Measurements from ENCODE around the gene PLEKHS1.

PLEKHS1 gene

DNA sequence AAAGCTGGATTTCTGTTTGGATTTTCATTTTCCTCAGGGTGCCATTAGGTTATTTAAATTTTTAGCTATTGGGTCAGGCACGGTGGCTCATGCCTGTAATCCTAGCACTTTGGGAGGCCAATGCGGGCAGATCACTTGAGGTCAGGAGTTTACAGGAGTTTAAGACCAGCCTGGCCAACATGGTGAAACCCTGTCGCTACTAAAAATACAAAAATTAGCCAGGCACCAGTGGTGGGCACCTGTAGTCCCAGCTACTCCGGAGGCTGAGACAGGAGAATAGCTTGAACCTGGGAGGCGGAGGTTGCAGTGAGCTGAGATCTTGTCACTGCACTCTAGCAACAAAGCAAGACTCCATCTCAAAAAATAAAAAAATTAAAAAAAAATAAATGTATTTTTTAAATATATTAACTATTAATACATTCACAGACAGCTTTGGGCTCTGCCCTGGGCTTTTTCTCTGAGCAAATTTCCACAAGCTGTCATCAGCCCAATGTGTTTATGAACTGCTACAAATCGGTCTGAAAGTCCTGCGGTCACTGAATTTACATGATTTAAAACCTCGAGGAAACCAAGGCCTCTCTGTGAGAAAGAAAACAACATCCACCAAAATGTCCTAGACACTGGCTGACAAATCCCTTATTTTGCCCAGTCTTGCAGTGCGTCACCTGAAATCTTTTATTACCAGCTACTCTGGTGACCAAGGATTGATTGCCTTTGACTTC, 19.2 kb upstream of the PLEKHS1 start:
- Mint-ChIP-seq H3K27ac (no peak overlapping the region), H3K4me3 (no peak overlapping the region), H3K27me3 (no peaks in the 10 kb centered on the region), H3K36me3 (peaks cover 37 to 44% of the 10 kb centered on the region in 2 donors), H3K4me1 (no peaks in the 10 kb centered on the region), H3K9me3 (no peaks in the 10 kb centered on the region)
- DNase-seq (no peak), ATAC-seq (replicated peaks) (no peak)

GRCh38 chr10:113732966-113733365, 18.5 kb upstream of the PLEKHS1 start:
- Mint-ChIP-seq H3K4me1 (no peaks in the 10 kb centered on the region), H3K9me3 (no peaks in the 10 kb centered on the region), H3K36me3 (peaks cover 32 to 40% of the 10 kb centered on the region in 2 donors), H3K27me3 (no peaks in the 10 kb centered on the region), H3K4me3 (no peak overlapping the region), H3K27ac (no peak overlapping the region)
- DNase-seq = no peak
- no peak for ATAC-seq (replicated peaks)

DNA sequence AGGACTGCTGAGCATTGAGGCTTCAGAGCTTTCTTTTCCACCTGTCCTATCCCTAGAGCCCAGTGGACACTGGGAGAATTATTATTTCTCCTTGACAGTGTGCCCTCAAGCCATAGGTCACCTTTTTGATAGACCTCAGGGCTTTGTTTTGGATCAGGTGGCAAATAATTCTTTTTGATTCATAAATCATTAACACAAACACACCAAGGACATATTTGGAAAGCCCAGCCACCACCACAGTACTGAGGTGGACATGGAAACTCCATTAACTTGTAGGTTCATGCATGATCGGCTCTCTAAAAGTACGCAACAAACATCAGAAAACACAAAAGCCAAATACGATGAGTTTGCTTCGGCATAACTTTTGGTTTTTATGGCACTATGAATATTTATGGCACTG, 17.8 kb upstream of the PLEKHS1 start:
- Mint-ChIP-seq H3K27ac (no peak overlapping the region), H3K27me3 (no peaks in the 10 kb centered on the region), H3K4me1 (no peaks in the 10 kb centered on the region), H3K36me3 (peaks cover 27 to 33% of the 10 kb centered on the region in 2 donors), H3K4me3 (no peak overlapping the region), H3K9me3 (no peaks in the 10 kb centered on the region)
- ATAC-seq (replicated peaks) = no peak
- DNase-seq = no peak

- no peaks in the 10 kb centered on the region for H3K4me1 Mint-ChIP-seq
- H3K36me3 Mint-ChIP-seq = peaks cover 15 to 20% of the 10 kb centered on the region in 2 donors
- ATAC-seq (replicated peaks) (peak in 1 of 2 donors; percentile 38), DNase-seq (no peak)
- no peak overlapping the region for H3K4me3 Mint-ChIP-seq
- no peak overlapping the region for H3K27ac Mint-ChIP-seq
- H3K9me3 Mint-ChIP-seq = no peaks in the 10 kb centered on the region
- H3K27me3 Mint-ChIP-seq = no peaks in the 10 kb centered on the region
Measured at GRCh38 chr10:113735913-113736312, 15.6 kb upstream of the PLEKHS1 start.

DNA sequence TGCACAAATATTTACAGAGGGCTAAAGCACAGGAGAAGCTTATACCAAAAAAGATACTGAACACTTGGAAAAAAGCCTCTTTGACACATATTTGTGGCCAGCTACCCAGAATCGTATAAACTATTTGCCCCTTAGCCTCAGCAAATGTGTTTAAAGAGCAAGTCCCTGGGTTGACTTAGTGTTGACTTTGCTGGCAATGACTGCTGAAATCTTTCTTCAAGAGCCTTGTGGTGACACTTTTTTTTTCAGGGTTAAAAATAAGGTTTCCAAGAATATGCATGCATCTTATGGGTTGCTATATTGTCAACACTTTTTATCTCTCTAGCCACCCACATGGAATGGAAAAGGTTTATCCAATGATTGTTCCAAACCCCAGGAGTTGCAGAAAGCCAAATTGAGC, 14.9 kb upstream of the PLEKHS1 start:
- DNase-seq = no peak

GRCh38 chr10:113739031-113739430, 12.5 kb upstream of the PLEKHS1 start:
- peaks cover under 1 to 2% of the 10 kb centered on the region in 2 donors for H3K9me3 Mint-ChIP-seq
- peaks cover 3 to 11% of the 10 kb centered on the region in 2 donors for H3K36me3 Mint-ChIP-seq
- H3K27ac Mint-ChIP-seq = no peak overlapping the region
- H3K27me3 Mint-ChIP-seq = peaks cover 0 to 6% of the 10 kb centered on the region in 2 donors
- DNase-seq (no peak), ATAC-seq (replicated peaks) (no peak)
- no peak overlapping the region for H3K4me3 Mint-ChIP-seq
- no peaks in the 10 kb centered on the region for H3K4me1 Mint-ChIP-seq

More for the DNA sequence above, 14.9 kb upstream of the PLEKHS1 start:
- no peaks in the 10 kb centered on the region for H3K9me3 Mint-ChIP-seq
- H3K4me1 Mint-ChIP-seq = no peaks in the 10 kb centered on the region
- H3K27me3 Mint-ChIP-seq = no peaks in the 10 kb centered on the region
- ATAC-seq (replicated peaks) = no peak
- H3K27ac Mint-ChIP-seq = no peak overlapping the region
- H3K4me3 Mint-ChIP-seq = no peak overlapping the region
- peaks cover 11 to 19% of the 10 kb centered on the region in 2 donors for H3K36me3 Mint-ChIP-seq

- Mint-ChIP-seq H3K36me3 (peaks cover 0 to 9% of the 10 kb centered on the region in 2 donors), H3K27ac (no peak overlapping the region), H3K27me3 (peaks cover 0 to 11% of the 10 kb centered on the region in 2 donors), H3K9me3 (peaks cover 3 to 4% of the 10 kb centered on the region in 2 donors), H3K4me1 (no peaks in the 10 kb centered on the region), H3K4me3 (no peak overlapping the region)
- DNase-seq = no peak
- ATAC-seq (replicated peaks) = no peak
Measured at GRCh38 chr10:113739577-113739976, 11.9 kb upstream of the PLEKHS1 start.

- H3K36me3 Mint-ChIP-seq = peaks cover 0 to 9% of the 10 kb centered on the region in 2 donors
- no peak for DNase-seq
- no peak overlapping the region for H3K4me3 Mint-ChIP-seq
- no peak overlapping the region for H3K27ac Mint-ChIP-seq
- H3K27me3 Mint-ChIP-seq = peaks cover 4 to 14% of the 10 kb centered on the region in 2 donors
- peaks cover 3 to 4% of the 10 kb centered on the region in 2 donors for H3K9me3 Mint-ChIP-seq
- no peak for ATAC-seq (replicated peaks)
- no peaks in the 10 kb centered on the region for H3K4me1 Mint-ChIP-seq
Measured at GRCh38 chr10:113740850-113741249, 10.6 kb upstream of the PLEKHS1 start.

GRCh38 chr10:113742466-113742865, 9.0 kb upstream of the PLEKHS1 start:
- peaks cover 0 to 9% of the 10 kb centered on the region in 2 donors for H3K36me3 Mint-ChIP-seq
- H3K9me3 Mint-ChIP-seq = peaks cover 3 to 4% of the 10 kb centered on the region in 2 donors
- DNase-seq (no peak), ATAC-seq (replicated peaks) (no peak)
- H3K4me3 Mint-ChIP-seq = no peak overlapping the region
- no peak overlapping the region for H3K27ac Mint-ChIP-seq
- peaks cover 14 to 19% of the 10 kb centered on the region in 2 donors for H3K27me3 Mint-ChIP-seq
- H3K4me1 Mint-ChIP-seq = no peaks in the 10 kb centered on the region

GRCh38 chr10:113743594-113743993, 7.9 kb upstream of the PLEKHS1 start:
- Mint-ChIP-seq H3K4me1 (no peaks in the 10 kb centered on the region), H3K4me3 (no peak overlapping the region), H3K36me3 (peaks cover 0 to 8% of the 10 kb centered on the region in 2 donors), H3K27ac (no peak overlapping the region), H3K9me3 (peaks cover 3 to 4% of the 10 kb centered on the region in 2 donors), H3K27me3 (peaks cover 14 to 19% of the 10 kb centered on the region in 2 donors)
- no peak for ATAC-seq (replicated peaks)
- DNase-seq = no peak

DNA sequence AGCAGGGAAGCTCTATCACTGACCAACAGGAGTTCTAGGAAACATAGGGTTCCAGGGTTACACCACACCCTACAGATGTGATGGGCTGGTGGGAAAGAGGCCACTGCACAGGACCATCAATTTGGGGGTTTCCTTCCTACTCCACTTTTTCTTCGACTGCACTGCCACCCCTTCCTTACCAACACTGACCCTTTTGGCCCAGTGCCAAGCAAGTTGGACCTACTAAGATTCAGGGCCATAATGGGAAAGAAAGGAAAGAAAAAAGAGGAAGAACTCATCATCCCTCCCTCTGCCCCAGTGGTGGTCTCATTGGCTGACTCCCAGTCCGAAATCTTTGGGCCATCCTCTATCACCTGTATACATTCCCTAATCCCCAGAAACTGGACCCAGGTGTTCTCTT, 6.1 kb upstream of the PLEKHS1 start:
- peaks cover 3 to 4% of the 10 kb centered on the region in 2 donors for H3K9me3 Mint-ChIP-seq
- H3K4me3 Mint-ChIP-seq = no peak overlapping the region
- peaks cover 0 to 1% of the 10 kb centered on the region in 2 donors for H3K36me3 Mint-ChIP-seq
- no peak overlapping the region for H3K27ac Mint-ChIP-seq
- H3K27me3 Mint-ChIP-seq = peaks cover 14 to 19% of the 10 kb centered on the region in 2 donors
- DNase-seq (no peak), ATAC-seq (replicated peaks) (no peak)
- no peaks in the 10 kb centered on the region for H3K4me1 Mint-ChIP-seq

DNA sequence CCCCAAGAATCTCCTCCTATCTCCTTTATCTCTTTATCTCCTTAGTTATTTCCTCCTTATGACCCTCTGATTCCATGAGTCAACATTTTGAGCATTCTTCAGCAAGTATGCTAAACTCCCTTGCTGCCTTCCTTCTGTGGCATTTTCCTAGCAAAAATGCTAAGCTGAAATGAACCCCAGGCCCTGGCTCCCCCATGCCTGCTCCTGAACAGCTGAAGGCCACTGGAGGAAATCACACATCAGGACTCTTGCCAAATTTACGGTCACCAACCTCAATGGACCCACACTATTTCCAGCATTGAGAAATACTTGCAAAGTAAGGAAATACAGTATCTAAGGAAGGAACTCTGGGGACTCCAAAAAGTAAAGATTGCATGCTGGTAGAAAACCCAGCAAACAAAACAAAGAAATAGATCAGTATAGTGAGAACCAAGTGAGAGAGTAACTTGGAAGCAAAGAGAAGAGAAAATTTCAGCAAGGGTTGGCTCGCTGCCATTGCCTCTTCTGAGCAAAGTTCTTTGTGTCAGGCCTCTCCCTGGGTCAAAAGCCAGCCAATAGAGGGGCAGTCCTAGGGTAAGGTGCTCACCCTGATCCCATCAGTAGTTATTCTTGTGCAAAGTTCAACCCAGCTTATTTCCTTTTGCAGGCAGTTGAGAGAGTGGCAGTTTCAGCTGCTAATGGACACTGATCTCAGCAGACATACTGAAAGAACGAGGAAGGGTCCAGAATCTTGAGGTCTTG, 5.1 kb upstream of the PLEKHS1 start:
- H3K27me3 Mint-ChIP-seq = peaks cover 14 to 19% of the 10 kb centered on the region in 2 donors
- peaks cover 3 to 4% of the 10 kb centered on the region in 2 donors for H3K9me3 Mint-ChIP-seq
- no peaks in the 10 kb centered on the region for H3K4me1 Mint-ChIP-seq
- ATAC-seq (replicated peaks) (no peak), DNase-seq (no peak)
- H3K4me3 Mint-ChIP-seq = no peak overlapping the region
- peaks cover 0 to 1% of the 10 kb centered on the region in 2 donors for H3K36me3 Mint-ChIP-seq
- H3K27ac Mint-ChIP-seq = no peak overlapping the region

DNA sequence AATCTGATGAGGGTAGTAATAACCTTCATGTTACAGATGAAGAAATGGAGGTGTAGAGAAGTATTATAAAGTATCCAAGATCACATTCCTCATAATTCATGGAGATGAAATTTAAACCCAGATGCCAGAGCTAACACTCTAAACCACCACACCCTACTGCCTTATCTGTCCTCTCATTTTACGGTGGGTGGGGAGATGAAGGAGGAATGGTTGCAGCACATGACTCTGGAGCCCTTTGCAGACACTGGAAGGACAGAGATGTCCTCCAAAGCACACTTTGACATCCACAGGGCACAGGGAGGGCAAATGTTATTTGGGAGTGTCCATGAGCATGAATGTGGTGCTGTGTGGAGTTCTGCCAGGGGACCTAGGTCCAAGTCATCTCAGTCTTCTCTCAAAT, 1.1 kb downstream of the PLEKHS1 start:
- H3K27ac Mint-ChIP-seq = no peak overlapping the region
- H3K4me3 Mint-ChIP-seq = no peak overlapping the region
- H3K4me1 Mint-ChIP-seq = no peaks in the 10 kb centered on the region
- H3K36me3 Mint-ChIP-seq = no peaks in the 10 kb centered on the region
- ATAC-seq (replicated peaks) (no peak), DNase-seq (no peak)
- no peaks in the 10 kb centered on the region for H3K9me3 Mint-ChIP-seq
- H3K27me3 Mint-ChIP-seq = peaks cover 12 to 17% of the 10 kb centered on the region in 2 donors

- Mint-ChIP-seq H3K36me3 (no peaks in the 10 kb centered on the region), H3K4me1 (no peaks in the 10 kb centered on the region), H3K27me3 (peaks cover 12 to 17% of the 10 kb centered on the region in 2 donors), H3K4me3 (no peak overlapping the region), H3K27ac (no peak overlapping the region), H3K9me3 (no peaks in the 10 kb centered on the region)
- no peak for ATAC-seq (replicated peaks)
- DNase-seq = no peak
Measured at GRCh38 chr10:113753020-113753692, 1.7 kb downstream of the PLEKHS1 start.

All from stimulated activated naive B cell treated with anti-CD40 and anti-IgM and Interleukin-4, amounts not matched to agents 10 μg/mL and 1 μg/mL and 100 μg/mL, for 72 hours (primary cell).